IPS DF 6.9 (cell line): ENCODE results near the gene FAM9B.

ENCODE experiments used
- DNase-seq: peaks from one replicate; pipeline ENCODE4 v3.0.0-alpha.2; 2013; ENCODE audit warnings: low read depth, low spot score
- H3K27ac ChIP-seq: one replicate; pipeline ENCODE4 v1.5.1; 2013; ENCODE audit warnings: low read length, control low read depth
- H3K27me3 ChIP-seq: 2 replicates; pipeline ENCODE4 v1.6.1; 2013; ENCODE audit warnings: mild to moderate bottlenecking, low read length; ENCODE audit not compliant: control insufficient read depth, insufficient read depth
- H3K36me3 ChIP-seq: 2 replicates; pipeline ENCODE4 v1.6.1; 2013; ENCODE audit warnings: low read length; ENCODE audit not compliant: control insufficient read depth, insufficient read depth
- H3K4me1 ChIP-seq: 2 replicates; pipeline ENCODE4 v1.6.1; 2013; ENCODE audit warnings: low read length; ENCODE audit not compliant: control insufficient read depth, insufficient read depth
- H3K4me3 ChIP-seq: 2 replicates; pipeline ENCODE4 v1.5.1; 2013; ENCODE audit warnings: mild to moderate bottlenecking, low read length
- H3K9me3 ChIP-seq: 2 replicates; pipeline ENCODE4 v1.6.1; 2013; ENCODE audit warnings: low read length, inconsistent platforms; ENCODE audit not compliant: control insufficient read depth, insufficient read depth
- WGBS: extraction: QIAGEN DNeasy Blood & Tissue Kit; methylation state at CpG from one replicate; pipeline ENCODE4 v1.1.7; 2013; ENCODE audit warnings: mixed read lengths, missing lambda C conversion rate; ENCODE audit not compliant: insufficient read length, insufficient coverage; 5-methylcytosine and 5-hydroxymethylcytosine counted together

The FAM9B gene

GRCh38 chrX:8984231-8984630, 49.7 kb downstream of the FAM9B start:
- Histone ChIP-seq H3K9me3 (no peaks in the 10 kb centered on the region), H3K27me3 (no peaks in the 10 kb centered on the region), H3K4me3 (no peak overlapping the region), H3K36me3 (no peaks in the 10 kb centered on the region), H3K27ac (no peak overlapping the region), H3K4me1 (no peaks in the 10 kb centered on the region)
- no peak for DNase-seq
- no CpG with 5 or more reads among the region's 2 CpGs for WGBS

- DNase-seq: no peak
- Histone ChIP-seq H3K4me1 (no peaks in the 10 kb centered on the region), H3K9me3 (no peaks in the 10 kb centered on the region), H3K27me3 (no peaks in the 10 kb centered on the region), H3K27ac (no peak overlapping the region), H3K4me3 (no peak overlapping the region), H3K36me3 (no peaks in the 10 kb centered on the region)
- no CpG with 5 or more reads among the region's 2 CpGs for WGBS
Observed at GRCh38 chrX:8981723-8982122, 52.2 kb downstream of the FAM9B start.

- no CpG with 5 or more reads among the region's 1 CpG for WGBS
- Histone ChIP-seq H3K9me3 (no peaks in the 10 kb centered on the region), H3K4me1 (no peaks in the 10 kb centered on the region), H3K27ac (no peak overlapping the region), H3K36me3 (no peaks in the 10 kb centered on the region), H3K4me3 (no peak overlapping the region), H3K27me3 (no peaks in the 10 kb centered on the region)
- no peak for DNase-seq
Observed at GRCh38 chrX:8980756-8981155, 53.2 kb downstream of the FAM9B start.
